Ramos (cell line): ENCODE measurements around the gene HBS1L.

Experiments
- in situ Hi-C: fragments of 300-500 bp; cut with MboI; formaldehyde crosslinking; loops from one replicate; pipeline ENCODE4 v1.14.3; 2022; ENCODE audit warnings: low sequenced_read_pairs; ENCODE audit not compliant: unreplicated experiment

The HBS1L gene

DNA sequence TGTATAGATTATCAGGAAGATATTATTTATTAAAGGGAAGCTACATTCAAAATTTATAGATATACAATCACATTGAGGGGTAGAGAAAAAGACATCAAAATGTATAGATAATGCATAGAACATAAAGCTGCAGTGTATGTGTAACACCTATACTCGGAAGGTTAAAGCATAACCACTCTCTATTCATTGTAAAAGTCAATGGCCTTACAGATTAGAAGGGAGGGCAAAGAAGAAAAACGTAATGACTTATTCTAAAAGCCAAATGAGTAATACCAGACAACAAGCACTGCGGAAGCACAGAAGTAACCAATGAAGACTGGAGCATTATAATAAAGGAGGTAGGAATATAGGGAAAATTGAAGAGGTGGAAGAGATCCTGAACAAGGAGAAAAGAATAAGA, 11.3 kb downstream of the HBS1L start:
- in situ Hi-C loops, result no loop called here

DNA sequence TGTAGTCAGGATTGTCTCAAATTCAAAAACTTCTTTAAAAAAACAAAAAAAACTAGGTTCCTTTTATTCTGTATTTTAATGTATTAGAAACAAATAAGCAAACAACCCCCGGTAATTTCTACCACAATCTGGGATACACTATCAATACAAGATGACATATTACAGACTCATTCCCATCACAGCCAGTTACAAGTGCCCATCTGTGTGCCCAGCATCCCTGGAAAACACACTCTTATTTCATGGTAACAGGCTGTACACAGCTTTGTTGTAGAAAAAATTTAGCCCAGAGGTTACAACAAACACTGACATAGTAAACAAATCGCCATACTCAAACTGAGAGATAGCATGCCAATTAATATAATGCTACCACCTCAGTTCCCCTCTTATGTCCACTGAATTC, 16.3 kb downstream of the HBS1L start:
- in situ Hi-C loops, result no loop called here

DNA sequence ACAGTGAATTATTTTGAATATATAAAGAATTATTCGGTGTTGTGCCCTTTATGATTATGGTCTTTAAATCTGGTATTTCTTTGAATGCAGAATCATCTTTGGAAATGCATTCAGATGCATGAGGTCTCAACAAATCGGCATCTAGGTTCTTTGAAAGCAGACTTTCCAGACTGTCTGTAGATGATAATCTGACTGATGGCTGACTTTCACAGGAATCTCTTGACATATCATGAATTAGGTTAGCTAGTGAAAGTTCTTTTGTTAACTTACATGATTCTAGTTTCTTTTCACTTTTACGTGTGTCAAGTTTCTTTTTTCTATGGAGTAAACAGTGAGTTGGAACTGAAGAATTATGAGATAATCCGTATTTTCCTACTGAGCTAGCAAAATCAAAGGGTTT, 17.1 kb downstream of the HBS1L start:
- in situ Hi-C loops, result no loop called here

DNA sequence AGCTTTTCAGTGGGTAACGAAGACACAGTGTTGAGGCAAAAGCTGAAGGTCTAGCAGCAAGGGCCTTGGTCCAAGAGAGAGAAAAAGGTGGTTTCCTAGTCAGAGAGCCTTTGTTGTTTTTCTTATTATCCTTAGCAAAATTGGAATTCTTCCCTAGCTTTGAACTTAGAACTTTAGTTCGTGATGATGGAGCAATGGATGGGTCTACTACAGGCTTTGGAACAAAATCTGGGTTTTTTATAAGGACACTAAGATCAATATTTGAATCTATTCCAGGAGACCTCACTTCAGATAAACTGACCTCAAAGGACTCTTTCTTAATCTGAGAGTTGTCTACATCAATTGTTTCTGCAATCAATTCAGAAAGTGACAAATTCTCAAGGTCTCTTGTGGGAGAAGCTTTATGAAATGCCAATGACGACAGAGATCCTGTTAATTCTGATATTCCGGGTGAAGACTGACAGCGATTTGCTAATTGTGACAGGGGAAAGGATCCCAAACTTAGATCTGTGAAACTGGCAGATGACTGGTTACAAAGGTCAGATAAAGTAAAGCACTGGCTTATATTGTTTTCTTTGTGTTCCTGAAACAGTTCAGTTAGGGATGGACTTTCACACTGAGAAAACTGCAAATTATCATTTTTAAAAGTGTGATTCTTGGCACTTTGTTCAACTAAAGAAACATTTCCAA, 17.7 kb downstream of the HBS1L start:
- in situ Hi-C loops, result no loop called here

DNA sequence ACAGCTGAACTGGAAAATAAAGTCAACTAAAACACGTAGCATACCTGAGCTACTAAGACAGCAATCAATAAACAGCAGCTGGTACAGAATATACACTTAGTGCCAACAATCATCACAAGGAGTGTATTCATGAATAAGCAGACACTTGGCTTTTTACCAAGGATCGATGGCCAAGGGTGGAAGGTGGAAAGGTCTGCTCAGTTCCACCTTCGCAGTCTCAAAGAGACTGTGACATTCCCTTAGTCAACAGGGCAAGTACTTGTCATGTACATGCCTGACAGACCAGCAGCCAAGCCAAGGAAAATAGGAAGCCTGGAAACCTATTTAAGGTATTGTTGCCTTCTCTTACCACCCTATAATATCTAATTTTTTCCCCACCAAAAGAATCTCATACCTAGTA, 21.4 kb downstream of the HBS1L start:
- in situ Hi-C loops, result no loop called here

DNA sequence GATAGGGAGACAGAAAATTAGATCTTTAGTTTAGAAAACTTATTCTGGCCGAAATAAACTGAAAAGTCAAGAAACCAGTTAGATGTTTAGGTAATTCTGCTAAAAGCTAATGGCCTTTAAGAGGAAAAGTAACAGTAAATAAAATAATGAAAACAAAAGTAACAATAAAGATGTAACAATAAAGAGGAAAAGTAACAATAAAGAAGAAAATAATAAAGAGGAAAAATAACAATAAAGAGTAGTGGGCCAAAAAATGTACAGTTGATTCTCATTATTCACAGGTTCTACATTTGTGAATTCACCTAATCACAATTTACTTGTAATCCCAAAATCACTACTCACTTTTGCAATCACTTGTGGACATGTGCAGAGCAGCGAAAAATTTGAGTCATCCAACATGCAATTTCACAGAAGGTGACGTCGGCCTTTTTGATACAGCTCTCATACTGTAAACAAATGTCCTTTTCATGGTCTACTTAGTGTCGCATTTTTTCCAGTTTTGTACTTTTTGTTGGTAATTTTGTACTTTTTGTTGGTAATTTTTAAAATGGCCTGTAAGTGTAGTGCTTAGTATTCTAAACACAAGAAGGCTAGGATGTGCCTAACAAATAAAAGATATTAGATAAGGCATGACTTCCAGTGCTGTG, 24.0 kb downstream of the HBS1L start:
- in situ Hi-C loops, result no loop called here

DNA sequence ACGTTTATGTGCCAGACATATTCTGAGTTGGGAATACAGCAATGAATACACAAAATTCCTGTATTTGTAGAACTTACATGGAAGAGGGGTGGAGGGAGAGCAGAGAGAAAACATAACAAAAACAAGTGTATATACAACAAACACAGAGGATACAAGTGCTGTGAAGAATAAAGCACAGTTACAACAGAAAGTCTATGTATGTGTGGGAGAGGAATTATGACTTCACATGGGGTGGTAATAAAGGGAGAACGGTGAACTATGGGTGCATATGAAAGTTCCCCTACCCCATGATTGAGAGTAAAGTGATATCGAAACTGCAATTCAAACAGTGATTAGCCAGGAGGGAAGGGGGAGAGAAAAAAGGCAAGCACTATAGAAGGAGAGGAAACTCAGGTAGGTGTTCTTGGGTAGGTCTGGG, 24.6 kb downstream of the HBS1L start:
- in situ Hi-C loops, result no loop called here

DNA sequence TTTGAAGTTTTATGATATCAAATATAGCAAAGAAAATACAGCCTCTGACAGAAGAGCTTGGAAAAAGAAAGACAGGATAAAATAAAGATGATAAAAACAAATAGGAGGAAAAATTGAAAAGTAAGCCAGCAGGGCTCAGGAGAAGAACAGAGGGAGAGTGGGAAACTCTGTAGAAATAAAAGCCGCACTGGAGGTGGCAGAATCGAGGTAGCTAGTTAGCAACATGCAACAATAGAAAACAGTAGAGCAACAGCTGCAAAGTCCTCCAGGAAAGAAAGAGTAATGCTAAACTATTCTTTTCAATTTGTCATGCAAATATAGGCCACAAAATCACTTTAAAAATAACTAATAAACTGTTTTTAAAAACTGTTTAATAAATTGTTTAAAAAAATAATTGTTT, 28.8 kb downstream of the HBS1L start:
- in situ Hi-C loops, result no loop called here

DNA sequence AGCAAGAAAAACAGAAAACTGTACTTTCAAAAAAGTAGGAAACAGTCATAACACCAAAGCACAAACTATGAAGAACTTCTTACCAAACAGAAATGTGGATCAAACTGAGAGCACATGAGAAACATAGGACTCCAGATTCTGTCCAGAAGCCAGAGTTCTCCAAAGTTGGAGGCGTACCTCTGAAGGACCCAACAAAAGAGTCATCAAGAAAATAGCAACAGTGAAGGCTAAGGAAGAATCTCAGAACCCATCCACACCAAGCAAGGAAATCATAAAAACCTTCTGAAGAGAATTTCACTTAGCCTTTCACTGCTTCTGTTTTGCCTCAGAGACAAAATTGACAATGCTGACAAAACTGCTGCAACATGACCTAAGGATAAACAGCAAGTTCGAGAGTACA, 29.4 kb downstream of the HBS1L start:
- in situ Hi-C loops, result no loop called here

DNA sequence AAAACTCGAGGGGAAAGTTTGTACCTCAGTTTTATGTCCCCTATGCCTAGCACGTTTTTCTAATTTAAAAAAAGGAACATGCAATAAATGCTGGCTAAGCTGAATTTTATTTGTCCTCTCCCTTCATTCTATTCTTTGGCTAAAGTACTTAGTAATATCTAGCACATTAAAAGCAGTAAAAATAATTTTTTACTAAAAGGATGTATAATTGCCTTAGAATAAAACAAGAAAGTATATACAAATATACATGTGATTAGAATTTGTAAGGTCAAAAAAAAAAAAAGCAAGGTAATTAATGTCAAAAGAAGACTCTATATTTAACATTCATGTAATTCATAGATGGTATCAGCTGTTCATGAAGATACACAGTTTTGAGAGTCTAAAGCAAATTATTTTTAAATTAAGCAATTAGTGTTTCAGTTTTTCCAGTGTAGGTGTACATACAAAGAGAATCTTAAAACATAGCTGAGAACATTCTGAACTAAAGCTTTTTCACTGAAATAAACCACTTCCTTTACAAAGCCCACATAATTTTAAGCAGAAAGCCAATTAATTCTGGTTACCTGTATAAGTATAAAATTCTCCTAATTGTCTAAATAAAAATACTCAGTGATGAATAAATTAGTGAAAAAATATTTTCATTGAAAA, 32.4 kb downstream of the HBS1L start:
- in situ Hi-C loops, result no loop called here

DNA sequence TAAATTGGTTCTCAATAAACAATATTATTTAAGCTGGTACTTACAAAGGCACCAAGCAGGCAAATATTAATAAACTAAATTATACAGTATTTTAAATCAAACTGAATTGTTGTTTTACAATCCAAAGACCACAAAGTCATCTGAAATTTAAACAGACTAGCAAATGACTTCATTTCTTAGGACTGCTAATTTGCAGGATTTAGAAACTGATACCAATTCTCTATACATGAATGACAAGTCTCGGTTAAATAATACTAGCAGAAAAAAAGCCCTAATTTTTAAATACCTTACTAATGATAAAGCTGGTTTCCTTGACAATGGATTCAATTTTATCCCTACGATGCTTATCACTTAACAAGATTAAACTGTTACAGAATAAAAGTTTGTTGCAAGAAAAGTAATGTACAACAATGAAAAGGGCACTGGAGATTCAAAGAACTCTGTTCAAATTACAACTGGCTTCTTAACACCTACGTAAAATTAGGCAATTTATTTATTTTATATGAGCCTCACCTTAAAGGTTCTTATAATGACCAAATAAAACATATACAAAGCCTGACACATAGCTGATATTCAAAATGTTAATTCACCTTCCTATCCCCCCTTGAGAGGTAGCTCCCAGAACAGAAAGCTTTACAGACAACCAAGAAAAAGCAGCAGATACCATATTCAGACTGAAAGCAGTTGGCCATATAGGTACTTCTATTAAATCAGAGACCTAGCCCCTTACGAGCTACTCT, 33.1 kb downstream of the HBS1L start:
- in situ Hi-C loops, result no loop called here

DNA sequence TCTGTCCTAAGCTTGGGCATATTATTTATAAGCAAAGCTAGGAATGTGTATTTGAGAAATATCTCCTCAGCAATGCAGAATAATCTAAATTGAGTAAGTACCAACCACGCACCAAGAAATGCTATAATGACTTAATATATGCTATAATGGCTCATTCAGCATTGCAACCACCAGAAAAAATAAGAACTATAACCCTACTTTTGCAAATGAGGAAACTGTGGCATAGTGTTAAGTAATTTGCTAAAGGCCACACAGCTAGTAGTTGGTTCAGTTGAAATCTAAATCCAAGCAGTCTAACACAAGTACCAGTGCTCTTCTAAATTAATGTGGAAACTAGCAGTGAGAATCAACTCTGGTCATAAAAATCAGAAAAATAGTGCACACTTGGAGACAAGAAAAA, 35.7 kb downstream of the HBS1L start:
- in situ Hi-C loops, result no loop called here

DNA sequence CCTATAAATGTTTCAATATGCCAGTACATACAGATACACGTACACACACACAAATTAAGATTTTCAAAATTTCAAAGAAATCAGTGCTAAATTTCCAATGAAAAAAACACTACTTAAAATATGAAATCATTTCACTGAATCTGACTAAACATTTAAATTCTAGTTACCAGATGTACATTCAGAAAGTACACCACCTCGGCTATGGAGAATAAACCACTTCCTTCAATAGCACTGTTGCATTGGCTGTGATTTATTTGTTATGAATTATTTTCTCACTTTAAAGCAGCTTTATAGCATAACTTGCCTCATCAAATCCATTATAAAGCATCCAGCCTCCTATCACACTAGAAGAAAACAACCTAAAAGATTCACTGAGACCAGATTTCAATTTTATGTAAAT, 36.6 kb downstream of the HBS1L start:
- in situ Hi-C loops, result no loop called here

DNA sequence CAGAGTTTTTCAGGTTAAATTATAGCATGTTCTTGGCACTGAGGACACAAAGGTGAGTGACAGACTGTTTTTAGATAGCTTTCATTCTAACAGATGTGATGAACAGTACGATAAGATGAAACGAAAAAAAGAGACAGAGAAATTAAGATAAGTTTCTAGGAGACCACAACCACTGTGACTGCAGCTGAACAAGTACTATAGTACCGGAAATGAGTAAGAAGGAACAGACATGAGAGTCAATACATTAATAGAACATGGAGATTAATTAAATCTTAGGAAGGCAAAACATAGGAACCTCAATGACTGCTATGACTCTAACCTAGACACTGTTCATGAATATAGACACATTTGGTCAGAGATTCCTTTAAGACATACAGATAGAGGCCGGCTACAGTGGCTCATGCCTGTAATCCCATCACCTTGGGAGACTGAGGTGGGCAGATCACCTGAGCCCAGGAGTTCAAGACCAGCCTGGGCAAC, 40.2 kb downstream of the HBS1L start:
- in situ Hi-C loops, result no loop called here

DNA sequence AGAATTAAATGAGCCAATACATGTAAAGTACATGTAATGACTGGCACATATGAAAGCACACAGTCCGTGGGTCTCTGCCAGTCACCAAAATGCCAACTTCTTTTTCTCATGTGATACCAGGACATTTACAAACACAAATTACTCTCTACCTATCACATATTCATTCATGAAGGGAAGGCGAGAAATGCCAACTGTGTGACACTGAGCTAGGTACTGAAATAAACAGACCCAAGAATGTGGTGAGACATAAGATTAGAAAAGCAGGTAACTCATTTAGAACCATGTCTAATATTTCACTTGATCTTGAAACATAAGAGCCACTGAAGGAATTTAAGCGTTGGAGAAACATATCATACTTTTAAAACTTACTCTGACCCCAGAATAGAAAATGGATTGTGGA, 41.4 kb downstream of the HBS1L start:
- in situ Hi-C loops, result no loop called here

DNA sequence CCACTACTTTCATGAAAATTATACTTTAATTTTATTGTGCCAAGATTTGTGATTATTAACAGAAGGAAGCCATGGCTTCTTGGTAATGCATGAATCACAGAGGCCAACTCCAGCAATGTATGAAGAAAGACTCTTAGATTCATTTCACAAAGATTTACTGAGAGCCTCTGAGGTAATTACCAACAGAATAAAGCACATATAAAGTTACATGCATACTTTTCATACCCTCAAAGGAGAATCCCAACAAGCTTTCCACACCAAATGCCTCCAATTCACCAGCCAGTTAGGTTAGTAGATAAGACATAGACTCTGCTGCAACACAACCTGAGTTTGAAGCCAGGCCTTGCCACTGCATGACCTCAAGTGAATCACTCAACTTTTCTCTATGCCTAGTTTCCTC, 41.9 kb downstream of the HBS1L start:
- in situ Hi-C loops, result no loop called here

DNA sequence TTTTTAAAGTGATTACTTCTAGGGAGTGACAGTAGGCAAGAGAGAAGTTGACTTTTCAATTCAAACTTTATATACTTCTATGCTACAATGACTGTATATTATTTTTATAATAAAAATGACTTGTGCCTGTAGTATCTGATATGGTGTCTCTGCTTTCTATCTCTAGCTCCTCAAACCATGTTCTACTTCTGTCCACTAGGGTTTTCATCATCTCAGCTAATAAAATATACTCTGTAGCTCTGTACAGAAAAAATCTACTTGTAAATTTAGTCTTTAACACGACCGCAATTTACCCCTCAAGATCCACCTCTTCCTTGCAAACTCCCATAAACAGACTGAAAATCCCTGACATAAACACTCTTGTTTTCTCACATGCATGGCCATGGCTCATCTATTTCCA, 42.3 kb downstream of the HBS1L start:
- in situ Hi-C loops, result no loop called here

DNA sequence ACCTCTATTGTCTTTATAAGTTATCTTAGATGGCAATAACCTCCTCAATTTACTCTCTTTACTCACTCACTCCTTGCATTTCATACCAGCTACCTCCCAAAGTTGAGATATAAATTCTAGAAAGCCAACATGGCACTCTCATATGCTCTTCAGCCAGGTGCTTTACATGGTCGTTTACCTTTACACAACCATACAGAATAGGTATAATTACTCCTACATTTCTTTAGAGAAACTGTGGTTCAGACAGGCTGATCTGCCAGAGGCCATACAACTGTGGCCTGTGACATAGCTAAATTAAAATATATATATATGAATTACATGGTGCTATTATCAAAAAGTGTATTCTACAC, 45.7 kb downstream of the HBS1L start:
- in situ Hi-C loops, result no loop called here

DNA sequence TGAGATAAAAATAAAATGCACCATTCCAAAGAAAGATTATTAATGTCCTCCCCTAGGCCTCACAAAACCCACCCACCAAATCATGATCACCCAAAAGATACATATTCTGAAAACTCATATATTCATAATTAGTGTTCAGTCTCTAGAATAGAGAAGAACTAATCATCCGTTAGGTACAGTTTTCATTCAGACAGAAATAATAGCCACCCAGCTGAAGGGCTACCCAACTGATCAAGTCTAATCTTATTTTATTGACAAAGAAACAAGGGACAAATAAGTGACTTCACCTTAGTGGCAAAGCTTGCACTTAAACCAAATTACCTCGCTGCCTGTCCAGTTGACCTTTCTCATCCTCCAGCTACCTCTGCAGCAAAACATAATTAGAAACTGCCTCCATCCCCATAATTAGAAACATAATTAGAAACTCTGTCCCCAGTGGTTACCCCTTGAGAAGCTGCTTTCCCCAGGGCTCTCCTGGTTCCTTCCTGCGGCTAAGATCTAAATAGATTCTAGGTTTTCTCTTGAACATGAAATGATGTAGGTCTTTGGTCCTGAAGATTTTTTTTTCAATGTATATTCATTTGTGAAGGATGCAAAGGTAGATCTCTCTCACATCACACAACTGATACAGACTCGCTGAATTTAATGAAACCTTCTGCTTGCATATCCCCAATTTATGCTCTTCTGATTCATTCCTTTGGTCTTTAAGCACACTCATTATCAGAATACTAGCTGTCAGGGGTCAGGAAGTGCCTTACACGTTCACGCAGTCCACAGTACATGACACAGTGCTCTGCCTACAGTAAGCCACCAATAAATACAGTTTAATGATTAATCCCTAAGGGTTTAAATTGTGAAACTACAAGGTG, 46.3 kb downstream of the HBS1L start:
- in situ Hi-C loops, result no loop called here

DNA sequence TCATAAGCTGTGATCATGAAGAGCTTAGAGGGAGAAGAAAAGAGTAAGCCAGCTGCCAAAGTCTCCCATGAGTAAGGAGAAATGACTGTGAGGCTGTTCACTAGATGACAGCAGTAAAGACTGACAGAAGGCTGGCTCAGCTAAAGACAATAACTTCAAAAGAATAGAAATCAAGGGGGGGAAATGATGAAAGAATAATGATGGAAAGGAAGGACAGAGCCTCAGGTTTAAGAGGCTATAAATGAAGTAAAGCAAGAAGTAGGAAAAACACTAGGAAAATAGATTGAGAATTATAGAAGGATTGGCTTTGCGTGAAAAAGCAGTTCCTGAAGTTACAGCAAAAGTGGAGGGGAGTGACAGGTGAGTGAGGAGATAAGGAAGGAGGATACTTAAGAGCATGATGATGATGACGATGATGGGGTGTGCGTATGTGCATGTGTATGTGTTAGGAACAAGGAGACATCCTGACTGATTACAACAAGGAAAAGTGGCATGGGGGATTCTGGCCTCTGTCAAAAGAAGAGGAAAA, 48.2 kb downstream of the HBS1L start:
- in situ Hi-C loops, result no loop called here
